Activated CD4-positive, alpha-beta T cell treated with anti-CD3 and anti-CD28 coated beads for 36 hours (primary cell): ENCODE data around the gene LMO1. TPM values are rescaled to one million over a fixed set of nuclear protein-coding genes. Genes with fewer than 3 reads are reported as not detected.

Experiments
- ATAC-seq: fragments of 200-7000 bp; cut with Tn5 transposase; one replicate; pipeline ENCODE4 v1.10.0; 2021; ENCODE audit warnings: mild to moderate bottlenecking, moderate library complexity
- CTCF ChIA-PET: fragments of 350-600 bp; sonication (Branson Sonifier 250); formaldehyde crosslinking; loops from one replicate; lab custom pipeline; 2021; ENCODE audit warnings: antibody characterized with exemption; lab: Charles Lee
- POLR2A ChIA-PET: fragments of 350-600 bp; sonication (Branson Sonifier 250); formaldehyde crosslinking; loops from one replicate; lab custom pipeline; 2021; ENCODE audit warnings: antibody characterized with exemption, inconsistent platforms; lab: Charles Lee
- DNase-seq: peaks from one replicate; pipeline ENCODE4 v3.0.0-alpha.2; 2020
- H3K27ac Mint-ChIP-seq: one replicate; pipeline ENCODE4 v1.8.0; 2021; ENCODE audit warnings: mixed read lengths
- H3K27me3 Mint-ChIP-seq: one replicate; pipeline ENCODE4 v1.8.0; 2021; ENCODE audit warnings: mixed read lengths
- H3K36me3 Mint-ChIP-seq: one replicate; pipeline ENCODE4 v1.8.0; 2021; ENCODE audit warnings: low read depth, mixed read lengths
- H3K4me1 Mint-ChIP-seq: one replicate; pipeline ENCODE4 v1.8.0; 2021; ENCODE audit warnings: mixed read lengths
- H3K4me3 Mint-ChIP-seq: one replicate; pipeline ENCODE4 v1.8.0; 2021; ENCODE audit warnings: mild to moderate bottlenecking, moderate library complexity, mixed read lengths
- H3K9me3 Mint-ChIP-seq: one replicate; pipeline ENCODE4 v1.8.0; 2021; ENCODE audit warnings: low read depth, mixed read lengths
- intact Hi-C, 2 experiments: fragments of 100-400 bp; cut with DNase I in 1 of 2; cut with micrococcal nuclease in 1 of 2; formaldehyde crosslinking; loops; one replicate each; pipeline versions ENCODE4 v1.14.2 to v1.15.1; 2022 to 2024; cut with DNase I, micrococcal nuclease
- total RNA-seq, 2 experiments: library from RNA; stranded (reverse); gene quantifications; one replicate each; pipeline ENCODE4 v1.2.3, GENCODE V29; 2021

LMO1 gene
- total RNA-seq, 2 experiments from 2014 or later: not detected

- DNase-seq (no peak), ATAC-seq (no peak)
- Mint-ChIP-seq H3K27me3 (peaks cover 53% of the 10 kb centered on the region), H3K4me1 (peaks cover 7% of the 10 kb centered on the region), H3K9me3 (no peaks in the 10 kb centered on the region), H3K4me3 (no peak overlapping the region), H3K27ac (no peak overlapping the region), H3K36me3 (no peaks in the 10 kb centered on the region)
- CTCF ChIA-PET: interaction anchor here (0.7 to 4.1 kb wide), 4 partner anchors 9 to 304 kb away, joined by 3 to 45 read pairs (median 11); no protein-coding TSS in a partner anchor
- POLR2A ChIA-PET: no interaction called here
- intact Hi-C loops: loop anchor here (2.0 to 5.0 kb wide), 2 partner anchors 37 to 255 kb away; no protein-coding TSS in a partner anchor
These were observed 1.6 kb downstream of the LMO1 start for GRCh38 chr11:8261921-8262551.

DNA sequence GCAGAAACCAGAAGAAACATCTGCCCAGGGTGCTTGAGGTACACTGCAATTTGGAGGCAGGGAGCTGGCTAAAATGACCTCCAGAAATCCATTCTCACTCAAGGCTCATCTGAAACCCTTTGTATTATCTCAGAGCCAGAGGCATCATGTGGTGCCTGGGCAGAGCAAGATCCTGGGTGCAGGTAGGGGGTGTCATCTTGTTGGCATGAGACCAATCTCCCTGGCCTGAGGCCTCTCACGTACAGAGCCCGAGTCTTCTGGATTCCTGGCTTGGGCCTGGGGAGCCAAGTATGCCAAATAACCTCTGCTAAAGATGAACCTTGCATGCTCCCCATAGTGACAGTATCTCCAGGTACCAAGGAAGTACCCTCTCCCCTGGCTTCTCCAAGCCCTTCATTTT, 2.4 kb downstream of the LMO1 start:
- ATAC-seq (no peak), DNase-seq (no peak)
- H3K36me3 Mint-ChIP-seq: no peaks in the 10 kb centered on the region
- peaks cover 47% of the 10 kb centered on the region for H3K27me3 Mint-ChIP-seq
- POLR2A ChIA-PET: no interaction called here
- no peak overlapping the region for H3K27ac Mint-ChIP-seq
- peaks cover 7% of the 10 kb centered on the region for H3K4me1 Mint-ChIP-seq
- no peaks in the 10 kb centered on the region for H3K9me3 Mint-ChIP-seq
- intact Hi-C loops: loop anchor here in 1 of 2 experiments (5.0 kb wide), 1 partner anchor 254 kb away; no protein-coding TSS in a partner anchor
- no peak overlapping the region for H3K4me3 Mint-ChIP-seq
- CTCF ChIA-PET: no interaction called here

- Mint-ChIP-seq H3K36me3 (no peaks in the 10 kb centered on the region), H3K9me3 (no peaks in the 10 kb centered on the region), H3K27ac (no peak overlapping the region), H3K27me3 (peaks cover 42% of the 10 kb centered on the region), H3K4me3 (no peak overlapping the region), H3K4me1 (peaks cover 7% of the 10 kb centered on the region)
- intact Hi-C loops: loop anchor here in 1 of 2 experiments (5.0 kb wide), 1 partner anchor 253 kb away; no protein-coding TSS in a partner anchor
- CTCF ChIA-PET: interaction anchor here (0.7 kb wide), 1 partner anchor 317 kb away, joined by 3 read pairs; no protein-coding TSS in a partner anchor
- POLR2A ChIA-PET: no interaction called here
- no peak for DNase-seq
- no peak for ATAC-seq
These were observed 3.3 kb downstream of the LMO1 start for GRCh38 chr11:8260202-8260966.

DNA sequence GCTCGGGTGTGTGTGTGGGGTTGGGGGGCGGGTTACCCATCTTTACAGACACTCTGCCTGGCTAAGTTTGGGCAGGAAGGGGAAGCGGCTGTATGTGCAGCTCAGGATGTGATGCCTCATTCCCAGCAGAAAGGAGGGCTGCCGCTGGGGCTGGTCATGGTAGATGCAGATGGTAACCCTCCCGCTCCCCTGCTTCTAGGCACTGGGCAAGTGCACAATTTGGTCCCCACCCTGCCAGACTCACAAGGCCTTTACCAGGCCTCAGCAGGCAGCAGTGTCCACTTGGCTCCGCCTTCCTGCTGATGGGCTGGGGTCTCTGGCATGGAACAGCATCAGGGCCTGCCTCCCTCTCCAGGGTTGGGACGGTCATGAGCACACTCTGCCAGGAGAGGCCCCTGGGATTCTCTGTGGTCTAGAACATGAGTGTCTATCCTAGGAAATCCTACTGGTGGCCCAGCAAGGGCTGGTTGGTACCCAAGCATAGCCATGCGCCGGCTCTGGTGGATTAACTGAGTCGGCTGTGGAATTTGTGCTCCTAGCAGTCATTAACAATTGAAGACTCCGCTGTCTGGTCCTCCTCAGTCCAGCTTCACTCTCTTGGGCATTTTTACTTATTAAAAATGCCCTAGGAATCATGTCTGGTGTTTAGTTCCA, 4.2 kb downstream of the LMO1 start:
- peaks cover 7% of the 10 kb centered on the region for H3K4me1 Mint-ChIP-seq
- H3K27me3 Mint-ChIP-seq: peaks cover 36% of the 10 kb centered on the region
- ChIA-PET CTCF (no interaction called here), POLR2A (no interaction called here)
- H3K27ac Mint-ChIP-seq: no peak overlapping the region
- DNase-seq: no peak
- intact Hi-C loops: no loop called here
- no peak for ATAC-seq
- no peak overlapping the region for H3K4me3 Mint-ChIP-seq
- no peaks in the 10 kb centered on the region for H3K9me3 Mint-ChIP-seq
- no peaks in the 10 kb centered on the region for H3K36me3 Mint-ChIP-seq

DNA sequence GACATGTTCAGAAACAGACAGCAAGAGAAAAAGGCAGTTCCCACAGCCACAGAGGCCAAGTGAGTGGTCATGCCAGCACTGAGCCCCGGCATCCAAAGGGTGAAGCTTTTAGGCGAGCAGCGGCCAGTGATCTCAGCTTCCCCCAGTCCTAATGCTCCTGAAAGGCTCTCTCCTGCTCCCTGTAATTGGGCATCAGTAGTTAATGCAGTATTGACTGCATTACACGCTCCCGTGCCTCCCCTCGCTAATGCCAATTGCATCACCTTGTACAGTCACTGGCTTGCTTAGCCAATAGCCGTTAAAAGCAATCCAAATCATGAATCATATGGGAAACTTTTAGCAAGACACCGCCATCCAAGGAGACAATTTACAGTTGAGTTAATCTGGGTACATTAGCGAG, 4.9 kb downstream of the LMO1 start:
- H3K27me3 Mint-ChIP-seq: peaks cover 30% of the 10 kb centered on the region
- H3K4me1 Mint-ChIP-seq: peaks cover 3% of the 10 kb centered on the region
- no peak overlapping the region for H3K27ac Mint-ChIP-seq
- ChIA-PET POLR2A (no interaction called here), CTCF (interaction anchor here (0.6 kb wide), 1 partner anchor 272 kb away, joined by 3 read pairs; the partner anchor contains the start of gene EIF3F)
- ATAC-seq (no peak), DNase-seq (no peak)
- intact Hi-C loops: no loop called here
- no peak overlapping the region for H3K4me3 Mint-ChIP-seq
- H3K36me3 Mint-ChIP-seq: no peaks in the 10 kb centered on the region
- H3K9me3 Mint-ChIP-seq: no peaks in the 10 kb centered on the region

GRCh38 chr11:8258289-8258688, 5.4 kb downstream of the LMO1 start:
- no peaks in the 10 kb centered on the region for H3K4me1 Mint-ChIP-seq
- peaks cover 26% of the 10 kb centered on the region for H3K27me3 Mint-ChIP-seq
- no peak overlapping the region for H3K4me3 Mint-ChIP-seq
- no peak overlapping the region for H3K27ac Mint-ChIP-seq
- ChIA-PET POLR2A (interaction anchor here (0.6 kb wide), 1 partner anchor 38 kb away, joined by 4 read pairs; no protein-coding TSS in a partner anchor), CTCF (interaction anchor here (0.6 kb wide), 2 partner anchors 271 to 1446 kb away, joined by 3 read pairs; partner anchors contain the start of gene EIF3F)
- intact Hi-C loops: no loop called here
- H3K9me3 Mint-ChIP-seq: no peaks in the 10 kb centered on the region
- DNase-seq: no peak
- H3K36me3 Mint-ChIP-seq: no peaks in the 10 kb centered on the region
- no peak for ATAC-seq

GRCh38 chr11:8257003-8257664, 6.5 kb downstream of the LMO1 start:
- DNase-seq (no peak), ATAC-seq (no peak)
- Mint-ChIP-seq H3K9me3 (no peaks in the 10 kb centered on the region), H3K4me3 (no peak overlapping the region), H3K36me3 (no peaks in the 10 kb centered on the region), H3K27ac (no peak overlapping the region), H3K27me3 (peaks cover 24% of the 10 kb centered on the region), H3K4me1 (no peaks in the 10 kb centered on the region)
- CTCF ChIA-PET: interaction anchor here (1.2 kb wide), 1 partner anchor 10 kb away, joined by 3 read pairs; no protein-coding TSS in a partner anchor
- POLR2A ChIA-PET: interaction anchor here (0.6 kb wide), 1 partner anchor 28 kb away, joined by 9 read pairs; no protein-coding TSS in a partner anchor
- intact Hi-C loops: no loop called here

- DNase-seq: no peak
- Mint-ChIP-seq H3K4me1 (no peaks in the 10 kb centered on the region), H3K4me3 (no peak overlapping the region), H3K27ac (no peak overlapping the region), H3K9me3 (no peaks in the 10 kb centered on the region), H3K27me3 (peaks cover 17% of the 10 kb centered on the region), H3K36me3 (no peaks in the 10 kb centered on the region)
- CTCF ChIA-PET: interaction anchor here (0.7 to 1.2 kb wide), 2 partner anchors 9 to 16 kb away, joined by 3 read pairs; no protein-coding TSS in a partner anchor
- intact Hi-C loops: no loop called here
- POLR2A ChIA-PET: interaction anchor here (0.6 kb wide), 1 partner anchor 28 kb away, joined by 9 read pairs; no protein-coding TSS in a partner anchor
- no peak for ATAC-seq
These were observed 7.2 kb downstream of the LMO1 start for GRCh38 chr11:8256271-8257002.

- ChIA-PET CTCF (interaction anchor here (3.2 kb wide), 1 partner anchor 10 kb away, joined by 17 read pairs; the partner anchor contains the start of gene LMO1), POLR2A (no interaction called here)
- Mint-ChIP-seq H3K9me3 (no peaks in the 10 kb centered on the region), H3K36me3 (no peaks in the 10 kb centered on the region), H3K27ac (no peak overlapping the region), H3K4me1 (no peaks in the 10 kb centered on the region), H3K27me3 (no peaks in the 10 kb centered on the region), H3K4me3 (no peak overlapping the region)
- intact Hi-C loops: no loop called here
- ATAC-seq (no peak), DNase-seq (no peak)
These were observed 10.1 kb downstream of the LMO1 start for GRCh38 chr11:8253566-8253965.

DNA sequence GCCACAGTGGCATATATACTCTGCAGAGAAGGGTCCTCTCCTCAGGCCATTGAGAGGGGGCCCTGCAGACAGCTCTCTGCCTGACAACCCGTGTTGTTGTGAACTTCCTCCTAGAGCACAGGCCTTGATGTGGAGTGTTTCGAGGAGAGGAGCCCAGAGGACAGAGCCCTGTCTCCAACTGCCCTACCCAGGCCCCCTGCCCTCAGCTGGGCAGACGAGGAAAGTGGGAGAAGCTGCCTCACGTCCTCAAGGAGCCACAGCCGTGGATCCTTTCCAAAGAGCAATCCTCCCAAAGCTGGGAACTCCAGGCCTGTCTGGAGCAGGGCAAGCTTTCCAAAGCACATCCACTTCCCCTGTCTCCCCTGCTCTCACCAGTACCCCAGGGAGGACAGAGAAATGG, 10.7 kb downstream of the LMO1 start:
- DNase-seq: no peak
- CTCF ChIA-PET: interaction anchor here (1.1 to 3.2 kb wide), 2 partner anchors 10 to 14 kb away, joined by 3 to 17 read pairs; partner anchors contain the start of gene LMO1

More for the DNA sequence above, 10.7 kb downstream of the LMO1 start:
- Mint-ChIP-seq H3K27ac (no peak overlapping the region), H3K27me3 (no peaks in the 10 kb centered on the region), H3K4me3 (no peak overlapping the region), H3K9me3 (no peaks in the 10 kb centered on the region), H3K36me3 (no peaks in the 10 kb centered on the region), H3K4me1 (no peaks in the 10 kb centered on the region)
- ATAC-seq: no peak
- intact Hi-C loops: no loop called here
- POLR2A ChIA-PET: no interaction called here
